WTC11 (cell line): ENCODE results near the gene RASGRP2. TPM values are rescaled to one million over a fixed set of nuclear protein-coding genes. Genes with fewer than 3 reads are reported as not detected.
A peak's percentile ranks its signal among the peaks of the same experiment; 100 is the strongest.

Source experiments
- ATAC-seq: fragments of 200-7000 bp; cut with Tn5 transposase; 2 replicates; pipeline ENCODE4 v1.10.0; 2021; ENCODE audit warnings: mild to moderate bottlenecking, moderate library complexity
- CTCF ChIA-PET: fragments of 300-600 bp; sonication (Branson Sonifier 250); formaldehyde crosslinking; loops from one replicate; lab custom pipeline; 2021; ENCODE audit warnings: antibody characterized with exemption; lab: Charles Lee
- POLR2A ChIA-PET: fragments of 350-600 bp; sonication (Branson Sonifier 250); formaldehyde crosslinking; loops from one replicate; lab custom pipeline; 2021; ENCODE audit warnings: antibody characterized with exemption; lab: Charles Lee
- DNase-seq: peaks from one replicate; pipeline ENCODE4 v3.0.0; 2021; ENCODE audit warnings: low spot score
- H3K27ac Mint-ChIP-seq: 2 replicates; pipeline ENCODE4 v1.8.0; 2021; ENCODE audit warnings: mixed read lengths
- H3K27me3 Mint-ChIP-seq: 2 replicates; pipeline ENCODE4 v1.8.0; 2021; ENCODE audit warnings: low read depth, mild to moderate bottlenecking, moderate library complexity, mixed read lengths
- H3K36me3 Mint-ChIP-seq: 2 replicates; pipeline ENCODE4 v1.8.0; 2021; ENCODE audit warnings: mixed read lengths
- H3K4me1 Mint-ChIP-seq: 2 replicates; pipeline ENCODE4 v1.8.0; 2022; ENCODE audit warnings: mixed read lengths
- H3K4me3 Mint-ChIP-seq: 2 replicates; pipeline ENCODE4 v1.8.0; 2021; ENCODE audit warnings: mild to moderate bottlenecking, moderate library complexity, mixed read lengths
- H3K9me3 Mint-ChIP-seq: 2 replicates; pipeline ENCODE4 v1.8.0; 2021; ENCODE audit warnings: mixed read lengths
- GTF2I ChIP-seq: fragments of 250-450 bp; sonication (Bioruptor Pico); conservative IDR thresholded peaks from 2 replicates; pipeline ENCODE4 v1.4.0; 2021; ENCODE audit warnings: mild to moderate bottlenecking
- KAT7 ChIP-seq: sonication (generic); formaldehyde crosslinking; IDR thresholded peaks from 2 replicates; pipeline ENCODE4 v1.8.1; 2023; ENCODE audit warnings: missing genetic modification reagents, mild to moderate bottlenecking, borderline replicate concordance
- NFYB ChIP-seq: sonication (generic); formaldehyde crosslinking; conservative IDR thresholded peaks from 2 replicates; pipeline ENCODE4 v1.8.0; 2022; ENCODE audit warnings: low read depth, missing genetic modification reagents
- PRDM15 ChIP-seq: sonication (generic); formaldehyde crosslinking; IDR thresholded peaks from 2 replicates; pipeline ENCODE4 v1.8.0; 2022; ENCODE audit warnings: missing genetic modification reagents
- PRRX2 ChIP-seq: fragments of 250-450 bp; sonication (Bioruptor Pico); IDR thresholded peaks from 2 replicates; pipeline ENCODE4 v1.8.0; 2021; ENCODE audit warnings: mild to moderate bottlenecking
- SMAD4 ChIP-seq: sonication (generic); formaldehyde crosslinking; IDR thresholded peaks from 2 replicates; pipeline ENCODE4 v1.8.0; 2022; ENCODE audit warnings: mild to moderate bottlenecking, missing genetic modification reagents
- TCF7 ChIP-seq: sonication (generic); formaldehyde crosslinking; IDR thresholded peaks from 2 replicates; pipeline ENCODE4 v1.8.0; 2022; ENCODE audit warnings: mild to moderate bottlenecking, low read depth, missing genetic modification reagents, moderate library complexity
- TEAD1 ChIP-seq: sonication (generic); formaldehyde crosslinking; IDR thresholded peaks from 2 replicates; pipeline ENCODE4 v1.8.0; 2022; ENCODE audit warnings: mild to moderate bottlenecking, missing genetic modification reagents
- ZNF317 ChIP-seq: sonication (generic); formaldehyde crosslinking; IDR thresholded peaks from 2 replicates; pipeline ENCODE4 v1.8.1; 2023; ENCODE audit warnings: low read depth, mild to moderate bottlenecking, moderate library complexity, missing genetic modification reagents, borderline replicate concordance
- ZNF416 ChIP-seq: fragments of 250-450 bp; sonication (Bioruptor Pico); IDR thresholded peaks from 2 replicates; pipeline ENCODE4 v1.9.0; 2021; ENCODE audit warnings: mild to moderate bottlenecking, inconsistent platforms
- ZNF425 ChIP-seq: fragments of 250-450 bp; sonication (Bioruptor Pico); conservative IDR thresholded peaks from 2 replicates; pipeline ENCODE4 v1.9.0; 2021; ENCODE audit warnings: mild to moderate bottlenecking
- ZNF671 ChIP-seq: fragments of 250-450 bp; sonication (Bioruptor Pico); IDR thresholded peaks from 2 replicates; pipeline ENCODE4 v1.8.0; 2021; ENCODE audit warnings: mild to moderate bottlenecking
- total RNA-seq: library from RNA; stranded (reverse); gene quantifications from 3 replicates; pipeline ENCODE4 v1.2.3, GENCODE V29; 2021
- TF ChIP-seq, protein P1 (sequence below): fragments of 250-450 bp; sonication (Bioruptor Pico); IDR thresholded peaks from 2 replicates; pipeline ENCODE4 v1.9.0; 2021; ENCODE audit warnings: mild to moderate bottlenecking

The RASGRP2 gene
- total RNA-seq, 1 experiment from 2014 or later, result 31.9 TPM

GRCh38 chr11:64762277-64762673 lies 18.3 kb upstream of the RASGRP2 start:
- CTCF ChIA-PET, result interaction anchor here (0.5 to 7.5 kb wide), 6 partner anchors 9 to 132 kb away, joined by 3 to 150 read pairs (median 9); partner anchors contain the start of genes RASGRP2 and SF1
- H3K27ac Mint-ChIP-seq, result peak overlapping the region; percentile 98
- TF ChIP-seq ZNF416, result 0 out of 2 replicates have a peak, but pooled peaks have one; percentile 52
- TF ChIP-seq ZNF425 (CRISPR knock-in tag), result peak; percentile 60; the same call in 1 of the 2 replicates
- no peak for TF ChIP-seq SMAD4 (CRISPR knock-in tag)
- TF ChIP-seq, protein P1, sequence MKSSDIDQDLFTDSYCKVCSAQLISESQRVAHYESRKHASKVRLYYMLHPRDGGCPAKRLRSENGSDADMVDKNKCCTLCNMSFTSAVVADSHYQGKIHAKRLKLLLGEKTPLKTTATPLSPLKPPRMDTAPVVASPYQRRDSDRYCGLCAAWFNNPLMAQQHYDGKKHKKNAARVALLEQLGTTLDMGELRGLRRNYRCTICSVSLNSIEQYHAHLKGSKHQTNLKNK, result 0 out of 2 replicates have a peak, but pooled peaks have one; percentile 12
- peak; percentile 8; the same call in 1 of the 2 replicates for TF ChIP-seq PRRX2 (CRISPR knock-in tag)
- no peak for TF ChIP-seq ZNF317
- no peak for TF ChIP-seq NFYB
- TF ChIP-seq KAT7, result 0 out of 2 replicates have a peak, but pooled peaks have one; percentile 69
- peak; percentile 62; the same call in 1 of the 2 replicates for TF ChIP-seq ZNF671 (CRISPR knock-in tag)
- TF ChIP-seq PRDM15 (CRISPR knock-in tag), result peak; percentile 54; the same call in 1 of the 2 replicates
- H3K9me3 Mint-ChIP-seq, result no peaks in the 10 kb centered on the region
- ATAC-seq (no peak), DNase-seq (no peak)
- no peaks in the 10 kb centered on the region; the same call in 1 of the 2 replicates for H3K27me3 Mint-ChIP-seq
- peaks cover 24% of the 10 kb centered on the region for H3K36me3 Mint-ChIP-seq
- H3K4me1 Mint-ChIP-seq, result peaks cover 82% of the 10 kb centered on the region
- POLR2A ChIA-PET, result interaction anchor here (1.7 to 5.0 kb wide), 2 partner anchors 16 to 18 kb away, joined by 7 to 45 read pairs; partner anchors contain the start of genes RASGRP2 and SF1
- peak overlapping the region; percentile 43 for H3K4me3 Mint-ChIP-seq

- Mint-ChIP-seq H3K27ac (peak overlapping the region; percentile 79), H3K27me3 (no peaks in the 10 kb centered on the region; the same call in 1 of the 2 replicates), H3K36me3 (peaks cover 16% of the 10 kb centered on the region), H3K9me3 (no peaks in the 10 kb centered on the region), H3K4me3 (no peak overlapping the region), H3K4me1 (peaks cover 73% of the 10 kb centered on the region)
- ChIA-PET CTCF (interaction anchor here (0.6 to 7.5 kb wide), 8 partner anchors 10 to 350 kb away, joined by 3 to 150 read pairs (median 4); partner anchors contain the start of genes RASGRP2, SF1 and TM7SF2), POLR2A (interaction anchor here (0.6 to 5.0 kb wide), 12 partner anchors 14 to 832 kb away, joined by 3 to 45 read pairs (median 4); partner anchors contain the start of genes RASGRP2 and SF1)
- DNase-seq (no peak), ATAC-seq (no peak)
- no peak for TF ChIP-seq TEAD1 (CRISPR knock-in tag)
- TF ChIP-seq GTF2I, result 0 out of 2 replicates have a peak, but pooled peaks have one; percentile 70
- no peak for TF ChIP-seq TCF7 (CRISPR knock-in tag)
These were observed 16.9 kb upstream of the RASGRP2 start for GRCh38 chr11:64760759-64761420.
